ENCODE data around the gene FBXL7.

The FBXL7 gene

DNA sequence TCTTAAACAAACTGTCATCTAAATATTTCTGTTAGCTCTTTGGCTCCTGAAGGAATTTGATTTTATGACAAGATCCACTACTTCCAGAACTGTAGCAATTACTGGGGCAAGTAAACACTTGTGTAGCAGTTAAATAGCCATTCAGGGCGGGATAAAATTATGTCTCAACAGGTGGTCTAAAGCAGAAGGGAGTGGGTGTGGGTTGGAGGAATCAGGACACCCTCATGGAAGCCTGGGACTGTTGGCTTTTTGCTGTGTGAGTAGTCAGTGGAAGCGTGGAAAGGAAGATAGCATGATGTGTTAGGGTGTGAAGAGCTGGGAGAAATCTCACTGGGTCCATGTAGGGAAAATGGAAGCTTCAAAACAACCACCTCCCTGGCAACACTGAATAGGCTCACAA is 127.1 kb downstream of the FBXL7 start:
- Histone ChIP-seq H4K20me1 (ENCODE audit: low read depth, low read length) (no peaks in the 10 kb centered on the region), H2AFZ (ENCODE audit: low read depth, low read length, severe bottlenecking) (no peak overlapping the region), H3K9me3 (ENCODE audit: insufficient read depth, low read length) (no peaks in the 10 kb centered on the region), H3K4me3 (ENCODE audit: insufficient read depth, low read length, poor library complexity, severe bottlenecking) (no peak overlapping the region), H3K79me2 (ENCODE audit: insufficient read depth, low read length) (no peaks in the 10 kb centered on the region), H3K9ac (ENCODE audit: low read length) (no peak overlapping the region), H3F3A (ENCODE audit: insufficient read depth) (no peaks in the 10 kb centered on the region), H3K27me3 (ENCODE audit: low read length) (no peaks in the 10 kb centered on the region), H3K9me2 (replicated peaks; ENCODE audit: insufficient read depth, low read length) (no peaks in the 10 kb centered on the region), H3K4me2 (ENCODE audit: low read depth, low read length, poor library complexity, severe bottlenecking) (no peak overlapping the region), H3K36me3 (ENCODE audit: low read length) (no peaks in the 10 kb centered on the region), H3K27ac (ENCODE audit: low read depth, low read length) (no peak overlapping the region)
- no peak for TF ChIP-seq EZH2phosphoT487 (conservative IDR thresholded peaks at IDR 0.05; ENCODE audit: low read length)

DNA sequence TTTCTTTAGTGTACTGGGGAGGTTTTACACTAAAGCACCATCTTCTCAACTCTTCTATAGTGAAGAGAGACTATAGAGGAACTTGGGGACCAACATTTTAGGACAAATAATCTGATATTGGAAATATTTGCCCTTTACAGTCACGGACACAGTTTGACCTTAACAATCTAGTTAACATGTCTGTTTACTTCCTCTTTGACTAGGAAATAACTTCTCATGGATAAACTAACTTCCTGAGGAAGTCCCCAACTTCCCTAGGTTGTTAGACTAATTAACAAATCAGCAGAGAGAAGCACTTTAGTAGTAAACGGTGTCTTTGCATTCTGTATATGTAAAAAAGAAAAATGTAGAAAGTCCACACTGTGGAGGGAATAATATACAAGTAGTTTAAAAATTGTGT is 127.7 kb downstream of the FBXL7 start:
- no peak overlapping the region for H3K4me2 ChIP-seq (ENCODE audit: low read depth, low read length, poor library complexity, severe bottlenecking)
- no peak overlapping the region for H3K9ac ChIP-seq (ENCODE audit: low read length)
- no peaks in the 10 kb centered on the region for H3K27me3 ChIP-seq (ENCODE audit: low read length)
- no peak overlapping the region for H3K27ac ChIP-seq (ENCODE audit: low read depth, low read length)
- no peak overlapping the region for H2AFZ ChIP-seq (ENCODE audit: low read depth, low read length, severe bottlenecking)
- no peaks in the 10 kb centered on the region for H3F3A ChIP-seq (ENCODE audit: insufficient read depth)
- no peak overlapping the region for H3K4me3 ChIP-seq (ENCODE audit: insufficient read depth, low read length, poor library complexity, severe bottlenecking)
- H3K9me3 ChIP-seq (ENCODE audit: insufficient read depth, low read length) = no peaks in the 10 kb centered on the region
- no peak for TF ChIP-seq EZH2phosphoT487 (conservative IDR thresholded peaks at IDR 0.05; ENCODE audit: low read length)
- TF ChIP-seq, protein P1, sequence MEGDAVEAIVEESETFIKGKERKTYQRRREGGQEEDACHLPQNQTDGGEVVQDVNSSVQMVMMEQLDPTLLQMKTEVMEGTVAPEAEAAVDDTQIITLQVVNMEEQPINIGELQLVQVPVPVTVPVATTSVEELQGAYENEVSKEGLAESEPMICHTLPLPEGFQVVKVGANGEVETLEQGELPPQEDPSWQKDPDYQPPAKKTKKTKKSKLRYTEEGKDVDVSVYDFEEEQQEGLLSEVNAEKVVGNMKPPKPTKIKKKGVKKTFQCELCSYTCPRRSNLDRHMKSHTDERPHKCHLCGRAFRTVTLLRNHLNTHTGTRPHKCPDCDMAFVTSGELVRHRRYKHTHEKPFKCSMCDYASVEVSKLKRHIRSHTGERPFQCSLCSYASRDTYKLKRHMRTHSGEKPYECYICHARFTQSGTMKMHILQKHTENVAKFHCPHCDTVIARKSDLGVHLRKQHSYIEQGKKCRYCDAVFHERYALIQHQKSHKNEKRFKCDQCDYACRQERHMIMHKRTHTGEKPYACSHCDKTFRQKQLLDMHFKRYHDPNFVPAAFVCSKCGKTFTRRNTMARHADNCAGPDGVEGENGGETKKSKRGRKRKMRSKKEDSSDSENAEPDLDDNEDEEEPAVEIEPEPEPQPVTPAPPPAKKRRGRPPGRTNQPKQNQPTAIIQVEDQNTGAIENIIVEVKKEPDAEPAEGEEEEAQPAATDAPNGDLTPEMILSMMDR (IDR thresholded peaks at IDR 0.05; ENCODE audit: insufficient read depth, low read length, poor library complexity, severe bottlenecking) = no peak
- H4K20me1 ChIP-seq (ENCODE audit: low read depth, low read length) = no peaks in the 10 kb centered on the region
- H3K9me2 ChIP-seq (replicated peaks; ENCODE audit: insufficient read depth, low read length) = no peaks in the 10 kb centered on the region
- H3K36me3 ChIP-seq (ENCODE audit: low read length) = no peaks in the 10 kb centered on the region
- H3K79me2 ChIP-seq (ENCODE audit: insufficient read depth, low read length) = no peaks in the 10 kb centered on the region

DNA sequence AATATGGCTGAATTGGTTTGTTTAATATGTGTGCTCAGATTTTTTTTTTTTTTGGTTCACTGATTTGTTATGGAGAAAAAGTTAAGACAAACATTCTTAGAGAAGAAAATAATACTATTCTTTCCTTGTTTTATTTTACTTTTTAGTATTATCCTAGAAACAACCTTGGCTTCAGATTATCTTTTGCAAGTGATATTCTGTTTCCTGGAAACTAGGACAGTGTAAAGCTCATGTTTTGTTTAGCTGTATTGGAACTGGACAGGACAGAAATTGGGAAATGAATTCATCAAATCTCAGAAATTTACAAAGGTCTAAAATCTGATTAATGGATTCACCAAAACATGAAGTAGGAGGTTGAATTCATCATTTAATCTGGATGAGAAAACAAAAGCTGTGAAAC is 130.5 kb downstream of the FBXL7 start:
- no peak overlapping the region for H3K9ac ChIP-seq (ENCODE audit: low read length)
- H3K79me2 ChIP-seq (ENCODE audit: insufficient read depth, low read length) = no peaks in the 10 kb centered on the region
- no peak for TF ChIP-seq EZH2phosphoT487 (conservative IDR thresholded peaks at IDR 0.05; ENCODE audit: low read length)
- TF ChIP-seq, protein P1 (IDR thresholded peaks at IDR 0.05; ENCODE audit: insufficient read depth, low read length, poor library complexity, severe bottlenecking) = no peak
- no peaks in the 10 kb centered on the region for H3K36me3 ChIP-seq (ENCODE audit: low read length)
- no peak overlapping the region for H3K4me2 ChIP-seq (ENCODE audit: low read depth, low read length, poor library complexity, severe bottlenecking)
- no peaks in the 10 kb centered on the region for H3K27me3 ChIP-seq (ENCODE audit: low read length)
- no peaks in the 10 kb centered on the region for H4K20me1 ChIP-seq (ENCODE audit: low read depth, low read length)
- no peak overlapping the region for H3K4me3 ChIP-seq (ENCODE audit: insufficient read depth, low read length, poor library complexity, severe bottlenecking)
- H3K27ac ChIP-seq (ENCODE audit: low read depth, low read length) = no peak overlapping the region
- H2AFZ ChIP-seq (ENCODE audit: low read depth, low read length, severe bottlenecking) = no peak overlapping the region
- H3F3A ChIP-seq (ENCODE audit: insufficient read depth) = no peaks in the 10 kb centered on the region
- no peaks in the 10 kb centered on the region for H3K9me2 ChIP-seq (replicated peaks; ENCODE audit: insufficient read depth, low read length)
- no peaks in the 10 kb centered on the region for H3K9me3 ChIP-seq (ENCODE audit: insufficient read depth, low read length)

DNA sequence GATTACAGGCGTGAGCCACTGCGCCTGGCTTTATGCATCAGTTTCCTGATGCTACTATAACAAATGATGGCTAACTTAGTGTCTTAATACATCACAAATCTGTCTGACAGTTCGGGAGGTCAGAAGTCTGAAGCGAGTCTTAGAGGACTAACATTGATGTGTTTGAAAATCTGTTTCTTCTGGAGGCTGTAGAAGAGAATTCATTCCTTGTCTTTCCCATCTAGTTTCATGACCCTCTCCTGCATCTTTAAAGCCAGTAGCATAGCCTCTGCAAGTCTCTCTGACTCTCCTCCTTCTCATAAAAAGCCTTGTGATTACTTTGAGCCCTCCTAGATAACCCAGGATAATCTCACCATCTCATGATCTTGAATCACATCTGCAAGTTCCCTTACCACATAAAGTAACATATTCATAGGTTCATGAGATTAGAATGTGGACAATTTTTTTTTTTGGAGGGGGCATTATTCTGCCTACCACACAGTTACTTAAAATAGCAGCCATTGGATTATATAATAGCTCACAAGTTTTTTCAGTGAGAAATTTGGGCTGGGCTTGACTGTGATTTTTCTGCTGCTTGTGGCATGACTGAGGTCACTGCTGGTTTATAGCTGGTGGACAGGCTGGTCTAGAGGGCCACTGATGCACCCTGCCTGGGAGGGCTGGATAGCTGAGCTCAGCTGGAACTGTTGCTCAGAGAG is 134.8 kb downstream of the FBXL7 start:
- H3K9me2 ChIP-seq (replicated peaks; ENCODE audit: insufficient read depth, low read length) = no peaks in the 10 kb centered on the region
- no peaks in the 10 kb centered on the region for H3F3A ChIP-seq (ENCODE audit: insufficient read depth)
- no peak overlapping the region for H3K27ac ChIP-seq (ENCODE audit: low read depth, low read length)
- H3K9ac ChIP-seq (ENCODE audit: low read length) = no peak overlapping the region
- no peak overlapping the region for H3K4me2 ChIP-seq (ENCODE audit: low read depth, low read length, poor library complexity, severe bottlenecking)
- no peaks in the 10 kb centered on the region for H3K36me3 ChIP-seq (ENCODE audit: low read length)
- no peak overlapping the region for H3K4me3 ChIP-seq (ENCODE audit: insufficient read depth, low read length, poor library complexity, severe bottlenecking)
- TF ChIP-seq, protein P1 (IDR thresholded peaks at IDR 0.05; ENCODE audit: insufficient read depth, low read length, poor library complexity, severe bottlenecking) = no peak
- TF ChIP-seq EZH2phosphoT487 (conservative IDR thresholded peaks at IDR 0.05; ENCODE audit: low read length) = no peak
- no peaks in the 10 kb centered on the region for H3K79me2 ChIP-seq (ENCODE audit: insufficient read depth, low read length)
- H2AFZ ChIP-seq (ENCODE audit: low read depth, low read length, severe bottlenecking) = no peak overlapping the region
- no peaks in the 10 kb centered on the region for H3K27me3 ChIP-seq (ENCODE audit: low read length)
- H4K20me1 ChIP-seq (ENCODE audit: low read depth, low read length) = no peaks in the 10 kb centered on the region
- H3K9me3 ChIP-seq (ENCODE audit: insufficient read depth, low read length) = no peaks in the 10 kb centered on the region
